Gastrocnemius medialis (tissue), 4 donors: ENCODE results near the gene CCDC183.

Experiments used
- CTCF ChIP-seq, 5 experiments: fragments of 450-650 bp in 3 of 5; fragments of 200-600 bp in 2 of 5; sonication (generic) in 2 of 5; IDR thresholded peaks in 4 of 5; conservative IDR thresholded peaks in 1 of 5; 1 replicate in 4 of 5; 2 replicates in 1 of 5; pipeline ENCODE4 v1.5.1; 2016 to 2019; ENCODE audit warnings: antibody characterized with exemption in 5 of 5, mild to moderate bottlenecking in 3 of 5, moderate library complexity in 3 of 5
- POLR2A ChIP-seq, 2 donors: fragments of 450-650 bp; IDR thresholded peaks; one replicate each; pipeline ENCODE4 v1.6.1; 2017; ENCODE audit warnings: antibody characterized with exemption in 2 of 2, mild to moderate bottlenecking in 2 of 2, moderate library complexity in 2 of 2

- TF ChIP-seq CTCF (IDR thresholded peaks at IDR 0.05 in 4 of 5, conservative IDR thresholded peaks at IDR 0.05 in 1 of 5) (no peak), POLR2A (IDR thresholded peaks at IDR 0.05) (no peak)
Observed at GRCh38 chr9:136798708-136799078, 2.6 kb downstream of the CCDC183 start.
